ENCODE measurements around the gene CLDN2.
"Not testable (repeated sequence)": the region's sequence is repeated elsewhere in the genome, so short reads cannot be mapped to it uniquely, and the experiment has no call there.

Gene CLDN2

GRCh38 chrX:106964290-106964689, 44.1 kb downstream of the CLDN2 start:
- no peak for DNase-seq

- not testable (repeated sequence) for DNase-seq
Measured at GRCh38 chrX:106966547-106966946, 46.3 kb downstream of the CLDN2 start.

- no peak for DNase-seq
Measured at GRCh38 chrX:106972896-106973295, 52.7 kb downstream of the CLDN2 start.

GRCh38 chrX:106973433-106974149, 53.4 kb downstream of the CLDN2 start:
- no peak for DNase-seq

- no peak for DNase-seq
Measured at GRCh38 chrX:106976416-106976815, 56.2 kb downstream of the CLDN2 start.

All from C1 segment of cervical spinal cord (tissue), 14 donors.